SIG-M5 treated with dmso at 0.1 percent for 504 hours (cell line): ENCODE results near the gene HMGCS2.

Experiments
- DNase-seq: peaks from one replicate; lab custom pipeline; 2025; ENCODE audit not compliant: unreplicated experiment; lab: John Stamatoyannopoulos, UW

HMGCS2 gene

DNA sequence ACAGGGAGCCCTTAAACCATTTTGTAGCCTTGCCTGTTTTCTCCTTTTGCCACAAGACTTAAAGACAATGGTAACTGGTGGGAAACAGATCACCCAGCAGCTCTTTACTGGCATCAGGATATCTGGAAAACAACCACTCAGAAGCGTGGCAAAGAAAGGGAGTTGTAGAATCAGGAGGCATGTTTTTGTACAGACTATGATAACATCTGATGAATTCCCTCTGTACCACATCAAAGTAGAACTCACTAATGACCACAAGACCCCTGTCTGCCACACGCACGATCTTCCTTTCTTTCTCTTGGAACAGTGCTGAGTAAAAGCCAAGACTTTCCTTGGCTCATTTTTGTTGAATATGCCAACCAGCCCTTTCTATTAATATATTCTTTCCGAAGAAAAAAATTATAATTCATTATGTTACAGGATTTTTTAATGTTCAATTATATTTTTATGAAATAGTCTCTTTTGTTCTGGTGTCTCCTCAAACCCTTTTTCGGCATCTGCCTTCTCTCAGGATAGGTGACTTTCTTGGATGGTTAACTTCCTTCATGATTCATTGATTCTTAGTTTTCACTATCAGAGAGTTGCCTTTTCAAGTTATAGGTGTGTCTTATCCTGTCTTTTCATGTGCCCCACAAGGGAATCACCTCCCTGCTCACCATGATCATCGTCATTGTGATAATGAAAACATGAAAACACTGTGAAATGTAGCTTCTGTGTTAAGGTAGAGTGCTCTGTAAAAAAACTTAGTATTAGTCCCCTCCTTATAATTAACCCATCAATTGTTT, 64.8 kb downstream of the HMGCS2 start:
- no peak for DNase-seq

DNA sequence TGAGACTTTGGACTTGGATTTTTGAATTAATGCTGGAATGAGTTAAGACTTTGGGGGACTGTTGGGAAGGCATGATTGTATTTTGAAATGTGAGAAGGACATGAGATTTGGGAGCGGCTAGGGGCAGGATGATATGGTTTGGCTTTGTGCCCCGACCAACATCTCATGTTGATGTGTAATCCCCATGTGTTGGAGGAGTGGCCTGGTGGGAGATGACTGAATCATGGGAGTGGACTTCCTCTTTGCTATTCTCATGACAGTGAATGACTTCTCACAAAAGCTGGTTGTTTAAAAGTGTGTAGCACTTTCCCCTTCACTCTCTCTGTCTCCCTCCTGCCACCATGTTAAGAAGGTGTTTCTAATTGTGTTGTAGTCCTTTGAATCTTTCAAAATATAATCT, 66.3 kb downstream of the HMGCS2 start:
- no peak for DNase-seq

DNA sequence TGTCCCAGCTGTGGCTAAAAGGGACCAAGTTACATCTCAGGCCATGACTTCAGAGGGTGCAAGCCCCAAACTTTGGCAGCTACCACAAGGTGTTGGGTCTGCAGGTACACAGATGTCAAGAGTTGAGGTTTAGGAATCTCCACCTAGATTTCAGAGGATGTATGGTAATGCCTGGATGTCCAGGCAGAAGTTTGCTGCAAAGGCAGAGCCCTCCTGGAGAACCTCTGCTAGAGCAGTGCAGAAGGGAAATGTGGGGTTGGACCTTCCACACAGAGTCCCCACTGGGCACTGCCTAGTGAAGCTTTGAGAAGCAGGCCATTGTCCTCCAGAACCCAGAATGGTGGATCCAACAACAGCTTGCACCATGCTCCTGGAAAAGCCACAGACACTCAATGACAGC, 67.0 kb downstream of the HMGCS2 start:
- no peak for DNase-seq

DNA sequence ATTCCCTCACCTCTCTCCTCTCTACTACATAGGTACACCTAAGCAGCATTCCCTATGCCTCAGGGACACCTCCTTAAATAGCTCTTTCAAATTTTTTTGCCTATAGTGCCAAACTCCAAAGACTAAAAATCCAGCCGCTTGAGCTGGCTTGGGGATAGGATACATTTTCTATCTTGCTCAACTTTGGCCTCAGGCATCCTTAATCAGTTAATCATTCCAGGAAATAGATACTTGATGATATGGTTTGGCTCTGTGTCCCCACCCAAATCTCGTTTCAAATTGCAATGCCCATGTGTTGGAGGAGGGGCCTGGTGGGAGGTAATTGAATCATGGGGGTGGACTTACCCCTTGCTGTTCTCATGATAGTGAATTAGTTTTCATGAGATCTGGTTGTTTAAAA, 68.4 kb downstream of the HMGCS2 start:
- no peak for DNase-seq
